Uterus (tissue), 2 donors: ENCODE measurements around the gene EGR1.

Experiments
- POLR2A ChIP-seq, 2 donors: fragments of 450-650 bp; IDR thresholded peaks; one replicate each; pipeline ENCODE4 v1.6.1; 2016; ENCODE audit warnings: antibody characterized with exemption in 2 of 2, mild to moderate bottlenecking in 1 of 2, moderate library complexity in 1 of 2
- TF ChIP-seq, protein P1 (sequence below), 4 experiments: fragments of 200-600 bp in 2 of 4; fragments of 450-650 bp in 2 of 4; sonication (generic) in 2 of 4; IDR thresholded peaks; one replicate each; pipeline ENCODE4 v1.5.1; 2016 to 2019; ENCODE audit warnings: antibody characterized with exemption in 4 of 4, mild to moderate bottlenecking in 2 of 4, moderate library complexity in 1 of 4

DNA sequence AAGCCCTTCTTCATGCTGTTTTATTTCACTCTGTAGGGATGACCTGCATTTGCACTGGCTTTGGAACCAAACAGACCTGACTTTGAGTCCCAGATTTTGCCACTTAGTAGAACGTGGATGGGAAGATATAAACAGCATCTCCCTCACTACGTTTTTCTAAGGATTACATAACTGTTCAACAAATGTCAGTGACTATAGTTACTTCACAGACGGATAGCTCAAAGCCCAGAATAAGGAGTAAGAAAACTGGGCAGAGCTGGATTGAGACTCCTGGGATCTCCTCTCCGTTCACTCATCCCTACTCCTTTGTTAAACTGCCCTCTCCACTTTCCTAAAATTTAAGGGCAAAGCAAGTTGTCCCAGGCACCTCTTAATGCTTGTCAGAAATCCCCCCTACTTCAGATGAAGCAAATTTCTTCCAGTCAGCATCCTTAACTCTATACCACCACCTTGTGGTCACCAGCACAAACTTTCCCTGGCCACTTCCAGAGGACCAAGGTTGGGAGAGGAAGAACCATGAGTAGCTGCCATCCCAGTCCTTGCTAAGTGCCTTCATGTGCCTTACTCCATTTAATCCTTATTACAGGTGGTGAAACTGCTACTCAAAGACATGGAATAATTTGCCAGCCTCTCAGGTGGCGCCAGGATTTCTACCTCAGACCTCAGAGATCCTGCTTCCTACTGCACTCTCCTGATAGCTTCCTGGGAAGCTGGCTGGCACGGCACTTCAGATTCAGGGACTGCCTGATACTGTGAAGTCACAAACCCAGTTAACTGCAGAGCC lies 38.4 kb downstream of the EGR1 start:
- TF ChIP-seq, protein P1, sequence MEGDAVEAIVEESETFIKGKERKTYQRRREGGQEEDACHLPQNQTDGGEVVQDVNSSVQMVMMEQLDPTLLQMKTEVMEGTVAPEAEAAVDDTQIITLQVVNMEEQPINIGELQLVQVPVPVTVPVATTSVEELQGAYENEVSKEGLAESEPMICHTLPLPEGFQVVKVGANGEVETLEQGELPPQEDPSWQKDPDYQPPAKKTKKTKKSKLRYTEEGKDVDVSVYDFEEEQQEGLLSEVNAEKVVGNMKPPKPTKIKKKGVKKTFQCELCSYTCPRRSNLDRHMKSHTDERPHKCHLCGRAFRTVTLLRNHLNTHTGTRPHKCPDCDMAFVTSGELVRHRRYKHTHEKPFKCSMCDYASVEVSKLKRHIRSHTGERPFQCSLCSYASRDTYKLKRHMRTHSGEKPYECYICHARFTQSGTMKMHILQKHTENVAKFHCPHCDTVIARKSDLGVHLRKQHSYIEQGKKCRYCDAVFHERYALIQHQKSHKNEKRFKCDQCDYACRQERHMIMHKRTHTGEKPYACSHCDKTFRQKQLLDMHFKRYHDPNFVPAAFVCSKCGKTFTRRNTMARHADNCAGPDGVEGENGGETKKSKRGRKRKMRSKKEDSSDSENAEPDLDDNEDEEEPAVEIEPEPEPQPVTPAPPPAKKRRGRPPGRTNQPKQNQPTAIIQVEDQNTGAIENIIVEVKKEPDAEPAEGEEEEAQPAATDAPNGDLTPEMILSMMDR (IDR thresholded peaks at IDR 0.05) = peak; percentile 62 to 90 (median 73)
- TF ChIP-seq POLR2A (IDR thresholded peaks at IDR 0.05) = no peak
